Subcutaneous abdominal adipose tissue (tissue), 5 donors: ENCODE measurements around the gene RCAN2.

Source experiments
- H3K27ac ChIP-seq: one replicate; pipeline ENCODE4 v1.7.0; 2013; ENCODE audit warnings: low read depth, mild to moderate bottlenecking, inconsistent platforms, low read length, moderate library complexity
- H3K27me3 ChIP-seq, 5 donors: one replicate each; pipeline ENCODE4 v1.7.0; 2013; ENCODE audit warnings: low read length in 5 of 5, inconsistent platforms in 1 of 5; ENCODE audit not compliant: control insufficient read depth in 5 of 5, insufficient read depth in 4 of 5
- H3K36me3 ChIP-seq, 5 donors: one replicate each; pipeline ENCODE4 v1.7.0; 2013; ENCODE audit warnings: low read length in 5 of 5; ENCODE audit not compliant: control insufficient read depth in 5 of 5, insufficient read depth in 5 of 5
- H3K4me1 ChIP-seq, 5 donors: one replicate each; pipeline ENCODE4 v1.7.0; 2013; ENCODE audit warnings: low read length in 5 of 5, mild to moderate bottlenecking in 3 of 5, moderate library complexity in 1 of 5; ENCODE audit not compliant: control insufficient read depth in 5 of 5, insufficient read depth in 5 of 5
- H3K4me3 ChIP-seq, 5 donors: one replicate each; pipeline ENCODE4 v1.7.0; 2013; ENCODE audit warnings: low read length in 5 of 5, low read depth in 1 of 5
- H3K9ac ChIP-seq, 5 donors: one replicate each; pipeline ENCODE4 v1.7.0; 2013; ENCODE audit warnings: low read length in 5 of 5, mild to moderate bottlenecking in 4 of 5, moderate library complexity in 3 of 5
- H3K9me3 ChIP-seq, 5 donors: one replicate each; pipeline ENCODE4 v1.7.0; 2013; ENCODE audit warnings: low read length in 5 of 5; ENCODE audit not compliant: control insufficient read depth in 5 of 5
- donor health status: healthy.
- donor health status: healthy.
- donor health status: healthy.
- donor health status: healthy.
- donor health status: healthy.

RCAN2 gene

DNA sequence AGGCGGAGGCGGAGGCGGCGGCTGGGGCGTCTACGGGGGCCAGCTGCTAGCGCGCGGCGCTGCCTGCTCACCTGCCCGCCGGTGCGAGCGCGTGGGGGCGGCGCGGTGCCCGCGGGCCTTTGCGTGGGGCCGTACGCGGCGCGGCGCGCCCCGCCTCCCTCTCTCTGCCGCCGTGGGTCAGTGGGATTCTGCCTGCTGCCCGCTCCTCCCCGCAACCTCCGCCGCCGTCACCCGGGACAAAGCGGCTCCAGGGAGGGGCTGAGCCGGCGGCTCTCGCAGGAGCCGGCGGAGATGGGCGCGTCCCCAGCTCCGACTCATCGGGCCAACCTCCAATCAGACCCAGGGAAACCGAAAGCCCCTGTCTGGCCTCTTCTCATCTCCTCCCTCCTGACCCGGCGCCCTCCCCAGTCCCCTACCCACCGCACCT, at the start of gene RCAN2:
TSS of gene RCAN2 (minus strand) at position 249 of the 427 bp plus-strand sequence.
- no peaks in the 10 kb centered on the region for H3K36me3 ChIP-seq
- H3K27ac ChIP-seq: no peak within 1 kb of the TSS
- H3K4me3 ChIP-seq: peak within 1 kb of the TSS; percentile 69 to 79 (median 73)
- H3K4me1 ChIP-seq: peaks cover 0 to 18% (median 15%) of the 10 kb centered on the region in 5 donors
- H3K9me3 ChIP-seq: no peaks in the 10 kb centered on the region
- peaks cover 0 to 14% (median 7%) of the 10 kb centered on the region in 5 donors for H3K27me3 ChIP-seq
- peak within 1 kb of the TSS in 4 of 5 donors; percentile 25 to 45 (median 36) for H3K9ac ChIP-seq

DNA sequence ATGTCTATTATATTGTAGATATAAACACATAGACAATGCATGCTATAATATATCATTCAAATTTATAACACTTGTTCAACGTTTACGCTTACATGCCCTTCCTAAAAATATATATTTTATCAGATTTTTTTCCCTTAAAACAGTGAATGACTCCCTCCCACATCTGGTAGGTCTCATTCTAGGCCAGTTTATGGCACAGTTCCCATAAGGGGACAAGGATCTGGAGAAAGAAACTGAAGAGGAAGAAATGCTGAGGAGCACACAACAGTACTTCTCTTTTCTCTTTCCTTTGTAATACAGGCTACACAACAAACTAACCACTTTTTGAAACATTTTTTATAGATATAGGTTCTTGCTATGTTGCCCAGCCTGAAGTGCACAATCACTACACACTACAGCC, 48.6 kb upstream of the RCAN2 start:
- Histone ChIP-seq H3K9ac (no peak overlapping the region), H3K4me1 (no peaks in the 10 kb centered on the region), H3K36me3 (no peaks in the 10 kb centered on the region), H3K27me3 (peaks cover 0 to 2% (median 0%) of the 10 kb centered on the region in 5 donors), H3K27ac (no peak overlapping the region), H3K9me3 (peaks cover 0 to 10% (median 0%) of the 10 kb centered on the region in 5 donors), H3K4me3 (no peak overlapping the region)

DNA sequence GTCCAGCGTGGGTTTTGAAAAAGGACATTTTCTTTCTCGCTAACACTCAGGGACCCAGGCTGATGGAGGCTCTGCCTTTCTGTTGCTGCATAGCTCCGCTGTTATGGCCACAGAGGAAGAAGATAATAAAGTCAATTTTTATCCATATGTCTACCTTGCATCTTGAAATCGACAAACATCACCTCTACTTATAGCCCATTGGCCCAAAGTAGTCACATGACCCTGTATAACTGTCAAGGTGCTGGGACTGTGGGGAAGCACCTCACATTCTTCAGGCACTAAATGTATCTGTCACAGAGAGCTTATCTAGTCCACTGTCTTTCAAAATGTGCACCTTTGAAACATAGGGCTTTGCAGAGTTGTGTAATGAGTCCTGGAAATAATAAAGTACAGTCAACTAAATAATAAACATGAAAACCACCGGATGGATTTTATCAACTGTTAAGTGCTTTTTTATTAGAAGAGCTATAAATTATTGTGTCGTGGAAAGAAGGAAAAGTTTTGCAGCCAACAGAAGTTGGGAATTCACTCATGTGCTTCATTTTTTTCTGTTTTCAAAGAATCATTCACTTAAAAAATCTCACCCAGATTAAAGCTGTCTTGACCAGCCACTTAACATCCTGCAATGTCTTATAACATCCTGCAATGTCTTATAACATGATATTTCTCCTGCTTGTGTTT, 47.7 kb upstream of the RCAN2 start:
- no peaks in the 10 kb centered on the region for H3K4me1 ChIP-seq
- peaks cover 0 to 2% (median 0%) of the 10 kb centered on the region in 5 donors for H3K27me3 ChIP-seq
- no peak overlapping the region for H3K27ac ChIP-seq
- no peak overlapping the region for H3K4me3 ChIP-seq
- H3K9me3 ChIP-seq: peaks cover 0 to 8% (median 0%) of the 10 kb centered on the region in 5 donors
- H3K9ac ChIP-seq: no peak overlapping the region
- H3K36me3 ChIP-seq: no peaks in the 10 kb centered on the region

DNA sequence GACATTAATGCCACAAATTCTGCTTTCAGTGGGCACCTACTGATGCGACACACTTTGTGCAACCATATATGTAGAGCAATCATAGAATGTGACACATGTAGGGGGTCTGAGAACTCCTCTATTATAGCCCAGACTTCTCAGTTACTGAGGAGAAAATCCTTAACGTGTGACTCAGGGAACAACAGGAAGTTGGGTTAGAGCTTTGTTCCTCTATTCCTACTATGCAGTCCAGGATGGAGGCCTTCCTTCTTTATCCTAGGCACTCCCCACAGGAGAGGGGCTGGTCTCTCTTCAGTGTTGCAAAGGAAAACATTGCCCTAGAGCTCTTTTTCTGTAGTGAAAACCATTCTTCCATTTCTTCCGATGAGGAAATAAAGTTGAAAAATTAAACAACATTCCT, 39.6 kb upstream of the RCAN2 start:
- H3K9me3 ChIP-seq: peaks cover 0 to 6% (median 0%) of the 10 kb centered on the region in 5 donors
- no peak overlapping the region for H3K9ac ChIP-seq
- no peaks in the 10 kb centered on the region for H3K27me3 ChIP-seq

DNA sequence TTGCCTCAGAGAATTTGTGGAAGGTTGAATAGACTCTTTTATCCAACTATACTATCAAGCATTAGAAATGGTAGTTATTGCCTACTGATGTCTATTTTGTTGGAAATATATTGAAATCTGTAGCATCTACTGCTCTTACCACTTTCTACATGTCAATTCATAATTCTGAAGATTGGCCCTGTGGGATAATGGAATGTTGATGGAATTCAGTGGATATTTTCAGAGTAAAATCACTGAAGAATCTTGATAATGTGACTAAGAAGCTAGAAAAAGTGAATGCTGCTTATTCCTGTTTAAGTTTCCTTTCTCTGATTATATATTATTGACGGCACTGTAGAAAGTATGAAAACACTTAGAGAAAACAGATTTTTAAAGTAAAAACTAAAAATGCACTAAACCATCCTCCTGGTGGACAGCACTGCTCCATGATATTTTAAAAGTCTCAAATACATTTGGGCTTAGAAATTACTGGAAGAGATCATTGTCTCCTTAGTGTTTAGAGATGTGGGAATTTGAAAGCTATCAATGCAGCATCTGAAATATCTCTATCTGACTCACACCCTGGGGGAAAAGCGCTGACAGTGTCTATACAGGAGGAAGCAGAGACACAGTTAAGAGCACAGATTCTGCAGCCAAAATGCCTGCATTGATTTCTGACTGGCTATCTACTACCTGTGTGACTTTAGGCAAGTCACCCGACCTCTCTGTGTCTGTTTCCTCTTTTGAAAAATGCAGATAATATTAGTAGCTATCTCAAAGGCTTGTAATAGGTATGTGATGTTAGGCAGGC, 37.9 kb upstream of the RCAN2 start:
- Histone ChIP-seq H3K9ac (no peak overlapping the region), H3K4me1 (no peaks in the 10 kb centered on the region)

More for the DNA sequence above, 39.6 kb upstream of the RCAN2 start:
- no peak overlapping the region for H3K4me3 ChIP-seq
- no peaks in the 10 kb centered on the region for H3K4me1 ChIP-seq
- H3K36me3 ChIP-seq: no peaks in the 10 kb centered on the region
- H3K27ac ChIP-seq: no peak overlapping the region

DNA sequence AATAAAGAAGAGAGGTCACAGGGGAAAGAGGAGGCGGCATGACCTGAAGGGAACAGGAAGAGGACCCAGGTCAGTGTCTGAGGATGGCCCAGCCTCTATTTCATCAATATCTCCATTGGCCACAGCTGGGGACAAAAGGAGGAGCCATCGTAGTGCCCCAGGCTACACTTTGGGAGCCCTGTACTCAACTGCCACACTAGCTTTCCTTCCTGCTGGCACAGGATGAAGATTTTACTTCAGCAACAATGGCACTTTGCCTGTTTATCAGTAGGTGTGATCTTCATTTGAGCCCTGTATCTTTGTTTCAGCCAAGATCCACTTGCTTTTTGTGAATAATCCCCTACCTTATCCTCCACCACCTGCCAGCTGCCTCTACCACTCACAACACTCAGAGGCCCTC, 35.4 kb upstream of the RCAN2 start:
- H3K4me3 ChIP-seq: no peak overlapping the region
- no peak overlapping the region for H3K9ac ChIP-seq
- peaks cover 0 to 3% (median 0%) of the 10 kb centered on the region in 5 donors for H3K9me3 ChIP-seq
- no peak overlapping the region for H3K27ac ChIP-seq
- no peaks in the 10 kb centered on the region for H3K36me3 ChIP-seq
- no peaks in the 10 kb centered on the region for H3K27me3 ChIP-seq
- H3K4me1 ChIP-seq: no peaks in the 10 kb centered on the region

More for the DNA sequence above, 37.9 kb upstream of the RCAN2 start:
- Histone ChIP-seq H3K36me3 (no peaks in the 10 kb centered on the region), H3K27ac (no peak overlapping the region), H3K9me3 (no peaks in the 10 kb centered on the region), H3K27me3 (no peaks in the 10 kb centered on the region), H3K4me3 (no peak overlapping the region)

DNA sequence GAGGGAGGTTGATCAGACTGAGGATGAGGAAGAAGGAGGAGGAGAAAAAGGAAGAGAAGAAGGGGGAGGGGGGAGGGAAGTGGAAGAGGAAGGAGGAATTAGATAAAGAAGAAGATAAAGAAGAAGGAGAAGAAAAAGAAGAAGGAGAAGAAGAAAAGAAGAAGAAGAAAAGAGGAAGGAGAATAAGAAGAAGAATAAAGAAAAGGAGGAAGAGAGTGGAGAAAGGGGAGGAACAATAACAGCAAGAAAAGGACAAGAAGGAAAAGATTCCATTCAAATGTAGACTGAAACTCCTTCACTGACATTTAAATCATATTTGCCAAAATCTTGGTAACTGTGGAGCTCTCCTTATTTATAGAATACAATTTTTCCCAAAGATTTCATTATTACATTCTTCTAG, 34.3 kb upstream of the RCAN2 start:
- H3K4me1 ChIP-seq: no peaks in the 10 kb centered on the region
- H3K36me3 ChIP-seq: no peaks in the 10 kb centered on the region
- no peak overlapping the region for H3K4me3 ChIP-seq
- no peak overlapping the region for H3K27ac ChIP-seq
- peaks cover 0 to 3% (median 0%) of the 10 kb centered on the region in 5 donors for H3K9me3 ChIP-seq
- no peaks in the 10 kb centered on the region for H3K27me3 ChIP-seq
- H3K9ac ChIP-seq: no peak overlapping the region

DNA sequence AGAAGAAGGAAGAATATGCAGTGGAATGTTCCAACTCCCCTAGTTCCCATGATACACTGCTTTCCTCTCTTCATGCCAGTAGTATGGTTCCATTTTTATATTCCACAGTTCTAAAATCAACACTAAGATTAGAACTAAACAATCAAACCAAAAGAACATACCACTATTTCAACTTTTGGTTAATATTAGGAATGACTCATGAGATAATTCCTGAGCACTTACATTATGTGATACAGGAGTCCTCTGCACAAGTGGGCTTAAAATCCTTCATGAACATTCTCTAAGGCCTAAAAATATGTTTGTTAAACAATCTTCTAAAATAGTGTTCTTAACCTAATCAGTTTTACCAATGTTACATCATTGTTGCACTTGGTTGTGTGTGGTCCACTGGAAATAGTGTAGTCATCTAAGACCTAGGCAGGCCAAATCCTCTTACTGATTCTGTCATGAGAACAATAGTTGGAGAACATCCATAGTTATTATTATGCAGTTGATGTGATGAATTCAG, 30.3 kb upstream of the RCAN2 start:
- H3K4me3 ChIP-seq: no peak overlapping the region
- no peak overlapping the region for H3K9ac ChIP-seq
- no peak overlapping the region for H3K27ac ChIP-seq
- no peaks in the 10 kb centered on the region for H3K4me1 ChIP-seq
- no peaks in the 10 kb centered on the region for H3K36me3 ChIP-seq
- no peaks in the 10 kb centered on the region for H3K27me3 ChIP-seq
- peaks cover 0 to 3% (median 0%) of the 10 kb centered on the region in 5 donors for H3K9me3 ChIP-seq

DNA sequence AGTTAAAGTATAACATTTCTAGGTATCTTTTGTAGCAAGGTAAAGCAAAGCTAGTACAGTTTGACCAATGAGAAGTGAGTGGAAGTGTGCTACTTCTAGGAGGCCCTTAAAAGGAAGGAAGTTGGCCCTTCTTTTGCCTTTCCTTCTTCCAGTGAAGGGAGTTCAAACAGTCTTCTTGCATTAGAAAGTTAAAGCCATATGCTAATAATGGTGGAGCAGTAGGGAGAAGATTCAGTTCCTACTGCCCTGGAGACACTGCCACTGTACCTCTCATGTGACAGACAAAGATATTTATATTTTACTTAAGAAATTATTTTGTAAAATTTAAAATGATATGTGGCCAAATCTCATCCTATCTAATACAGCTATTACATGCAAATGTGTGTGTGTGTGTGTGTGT, 26.0 kb upstream of the RCAN2 start:
- Histone ChIP-seq H3K36me3 (no peaks in the 10 kb centered on the region), H3K9me3 (no peaks in the 10 kb centered on the region), H3K27me3 (no peaks in the 10 kb centered on the region), H3K4me3 (no peak overlapping the region), H3K27ac (no peak overlapping the region), H3K9ac (no peak overlapping the region), H3K4me1 (no peaks in the 10 kb centered on the region)

DNA sequence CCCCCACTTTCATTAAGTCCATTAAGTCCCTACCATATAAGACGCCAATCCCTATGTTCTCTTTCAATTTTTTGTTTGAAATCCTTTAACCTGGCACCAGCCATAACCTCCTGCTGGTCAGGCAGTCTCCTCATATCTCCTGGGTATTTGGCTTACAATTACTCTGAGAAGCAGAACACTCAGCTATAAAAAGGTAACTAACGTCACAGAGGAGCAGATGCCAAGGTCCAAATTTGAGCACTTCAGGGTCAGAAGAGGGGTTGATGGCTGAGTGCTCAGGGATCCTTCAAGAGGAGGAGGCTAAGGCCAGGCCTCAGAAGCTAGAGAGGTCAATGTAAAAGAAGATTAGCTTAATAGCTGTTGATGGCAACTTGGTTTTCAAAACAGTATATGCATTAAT, 22.3 kb upstream of the RCAN2 start:
- H3K4me1 ChIP-seq: peaks cover 0 to 13% (median 5%) of the 10 kb centered on the region in 5 donors
- H3K4me3 ChIP-seq: no peak overlapping the region
- no peak overlapping the region for H3K27ac ChIP-seq

More for the DNA sequence above, 22.3 kb upstream of the RCAN2 start:
- H3K36me3 ChIP-seq: no peaks in the 10 kb centered on the region
- no peaks in the 10 kb centered on the region for H3K27me3 ChIP-seq
- no peak overlapping the region for H3K9ac ChIP-seq
- H3K9me3 ChIP-seq: no peaks in the 10 kb centered on the region
